ENCODE data around the gene PTPN1.

The PTPN1 gene

GRCh38 chr20:50525681-50526080 is 15.5 kb downstream of the PTPN1 start:
- Histone ChIP-seq H3K27me3 (ENCODE audit: insufficient read depth, low read length) (no peaks in the 10 kb centered on the region), H3K9me3 (ENCODE audit: insufficient read depth, low read depth, low read length) (no peaks in the 10 kb centered on the region), H3K27ac (ENCODE audit: low read depth, low read length) (no peak overlapping the region), H3K4me3 (ENCODE audit: low read length) (no peak overlapping the region), H3K36me3 (ENCODE audit: insufficient read depth, low read length) (no peaks in the 10 kb centered on the region), H3K4me1 (ENCODE audit: insufficient read depth, low read length) (peaks cover 2% of the 10 kb centered on the region; the same call in 1 of the 2 replicates), H3K9ac (ENCODE audit: low read depth, low read length) (no peak overlapping the region)
- WGBS = 94% methylated on average over 4 of the region's 4 CpGs

DNA sequence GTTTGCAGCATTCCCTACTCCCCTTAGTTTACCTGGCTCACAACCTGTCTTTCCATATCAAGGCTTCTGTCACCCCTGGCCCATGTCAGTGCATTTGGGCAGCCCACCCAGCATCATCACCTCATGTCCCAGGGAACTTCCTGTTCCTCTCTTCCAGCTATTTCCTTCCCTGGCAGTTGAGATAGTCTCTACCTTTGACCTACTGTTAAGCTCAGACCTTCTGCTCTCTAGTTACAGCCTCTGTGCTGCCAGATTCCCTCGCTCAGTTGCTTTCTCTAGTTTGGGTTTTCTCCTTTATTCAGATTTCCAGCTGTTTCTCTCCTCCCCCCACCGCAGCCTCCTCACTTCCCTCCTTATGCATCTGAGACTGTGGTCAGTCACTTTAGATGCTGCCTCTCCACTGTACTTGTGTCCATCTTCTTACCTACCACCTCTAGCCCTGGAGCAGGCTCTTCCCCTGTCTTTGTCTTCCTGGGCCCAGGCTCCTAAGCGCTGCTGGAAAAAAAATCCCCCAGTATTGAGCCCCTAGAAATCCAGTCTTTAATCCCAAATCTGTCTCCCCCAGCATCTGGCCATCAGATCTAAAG is 16.3 kb downstream of the PTPN1 start:
- no peak overlapping the region for H3K9ac ChIP-seq (ENCODE audit: low read depth, low read length)
- no peaks in the 10 kb centered on the region for H3K9me3 ChIP-seq (ENCODE audit: insufficient read depth, low read depth, low read length)
- H3K4me3 ChIP-seq (ENCODE audit: low read length) = no peak overlapping the region
- no peak overlapping the region for H3K27ac ChIP-seq (ENCODE audit: low read depth, low read length)
- no peaks in the 10 kb centered on the region for H3K27me3 ChIP-seq (ENCODE audit: insufficient read depth, low read length)
- no peaks in the 10 kb centered on the region for H3K36me3 ChIP-seq (ENCODE audit: insufficient read depth, low read length)
- peaks cover 2% of the 10 kb centered on the region; the same call in 1 of the 2 replicates for H3K4me1 ChIP-seq (ENCODE audit: insufficient read depth, low read length)
- 72% methylated on average over 3 of the region's 3 CpGs for WGBS

DNA sequence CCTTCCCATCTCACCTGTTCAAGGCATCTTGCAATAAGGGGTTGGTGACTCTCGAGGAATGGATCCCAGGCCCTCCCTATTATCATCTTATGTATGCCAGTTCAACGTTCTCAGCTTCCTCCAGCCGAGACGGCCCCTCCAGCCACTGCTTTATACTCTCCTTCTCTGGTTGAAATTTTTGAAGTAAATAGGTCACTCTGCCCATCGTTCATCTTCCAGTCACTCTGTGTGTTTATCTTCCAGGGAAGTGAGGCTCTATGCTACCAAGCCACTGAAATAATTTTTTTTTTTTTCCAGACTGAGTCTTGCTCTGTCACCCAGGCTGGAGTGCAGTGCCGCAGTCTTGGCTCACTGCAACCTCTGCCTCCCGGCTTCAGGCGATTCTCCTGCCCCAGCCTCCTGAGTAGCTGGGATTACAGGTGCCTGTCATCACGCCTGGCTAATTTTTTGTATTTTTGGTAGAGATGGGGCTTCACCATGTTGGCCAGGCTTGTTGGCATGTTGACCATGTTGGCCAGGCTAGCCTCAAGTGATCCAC is 17.0 kb downstream of the PTPN1 start:
- no peaks in the 10 kb centered on the region for H3K36me3 ChIP-seq (ENCODE audit: insufficient read depth, low read length)
- H3K4me1 ChIP-seq (ENCODE audit: insufficient read depth, low read length) = peaks cover 2% of the 10 kb centered on the region; the same call in 1 of the 2 replicates
- H3K27me3 ChIP-seq (ENCODE audit: insufficient read depth, low read length) = no peaks in the 10 kb centered on the region
- H3K4me3 ChIP-seq (ENCODE audit: low read length) = no peak overlapping the region
- H3K27ac ChIP-seq (ENCODE audit: low read depth, low read length) = no peak overlapping the region
- WGBS = 88% methylated on average over 9 of the region's 9 CpGs
- no peak overlapping the region for H3K9ac ChIP-seq (ENCODE audit: low read depth, low read length)
- no peaks in the 10 kb centered on the region for H3K9me3 ChIP-seq (ENCODE audit: insufficient read depth, low read depth, low read length)

- WGBS = 85% methylated on average over 6 of the region's 6 CpGs
- H3K9me3 ChIP-seq (ENCODE audit: insufficient read depth, low read depth, low read length) = no peaks in the 10 kb centered on the region
- no peaks in the 10 kb centered on the region for H3K27me3 ChIP-seq (ENCODE audit: insufficient read depth, low read length)
- H3K9ac ChIP-seq (ENCODE audit: low read depth, low read length) = no peak overlapping the region
- no peak overlapping the region for H3K27ac ChIP-seq (ENCODE audit: low read depth, low read length)
- no peaks in the 10 kb centered on the region for H3K36me3 ChIP-seq (ENCODE audit: insufficient read depth, low read length)
- peaks cover 2% of the 10 kb centered on the region; the same call in 1 of the 2 replicates for H3K4me1 ChIP-seq (ENCODE audit: insufficient read depth, low read length)
- no peak overlapping the region for H3K4me3 ChIP-seq (ENCODE audit: low read length)
Measured at GRCh38 chr20:50528129-50528528, 17.9 kb downstream of the PTPN1 start.

DNA sequence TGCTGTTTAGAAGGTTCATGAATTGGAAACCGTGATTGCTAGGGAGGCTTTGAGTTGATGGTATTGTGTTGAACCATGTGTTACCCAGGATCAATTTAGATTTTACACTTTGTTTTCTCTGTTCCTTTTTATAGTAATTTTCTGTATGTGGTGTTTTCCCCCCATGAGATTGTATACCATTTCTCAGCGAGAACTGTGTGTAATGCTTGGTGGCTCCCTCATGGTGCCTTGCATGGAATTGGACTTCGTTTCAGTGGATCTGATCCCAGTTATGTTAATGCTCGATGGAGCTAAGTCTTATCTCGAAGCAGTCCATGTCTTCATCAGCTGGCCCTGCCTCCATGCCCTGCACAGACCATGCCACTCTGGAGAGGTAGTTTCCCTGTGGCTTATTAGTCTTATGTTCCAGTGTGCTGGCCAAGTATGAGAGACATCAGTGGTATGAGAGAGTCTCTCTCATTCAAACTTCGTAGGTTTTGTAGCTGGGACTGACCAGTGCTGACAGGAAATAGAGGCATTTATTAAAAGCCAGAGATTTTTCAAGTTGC is 18.7 kb downstream of the PTPN1 start:
- Histone ChIP-seq H3K27me3 (ENCODE audit: insufficient read depth, low read length) (no peaks in the 10 kb centered on the region), H3K9me3 (ENCODE audit: insufficient read depth, low read depth, low read length) (no peaks in the 10 kb centered on the region), H3K36me3 (ENCODE audit: insufficient read depth, low read length) (no peaks in the 10 kb centered on the region), H3K27ac (ENCODE audit: low read depth, low read length) (no peak overlapping the region), H3K9ac (ENCODE audit: low read depth, low read length) (no peak overlapping the region), H3K4me1 (ENCODE audit: insufficient read depth, low read length) (peaks cover 6% of the 10 kb centered on the region; the same call in 1 of the 2 replicates), H3K4me3 (ENCODE audit: low read length) (no peak overlapping the region)
- 95% methylated on average over 6 of the region's 6 CpGs for WGBS

GRCh38 chr20:50532221-50532620 is 22.0 kb downstream of the PTPN1 start:
- Histone ChIP-seq H3K36me3 (ENCODE audit: insufficient read depth, low read length) (no peaks in the 10 kb centered on the region), H3K27me3 (ENCODE audit: insufficient read depth, low read length) (no peaks in the 10 kb centered on the region), H3K9ac (ENCODE audit: low read depth, low read length) (no peak overlapping the region), H3K4me3 (ENCODE audit: low read length) (no peak overlapping the region), H3K9me3 (ENCODE audit: insufficient read depth, low read depth, low read length) (no peaks in the 10 kb centered on the region), H3K4me1 (ENCODE audit: insufficient read depth, low read length) (peaks cover 9% of the 10 kb centered on the region; the same call in 1 of the 2 replicates), H3K27ac (ENCODE audit: low read depth, low read length) (no peak overlapping the region)
- WGBS = 96% methylated on average over 5 of the region's 6 CpGs

GRCh38 chr20:50533061-50533460 is 22.9 kb downstream of the PTPN1 start:
- H3K27ac ChIP-seq (ENCODE audit: low read depth, low read length) = no peak overlapping the region
- no peak overlapping the region for H3K4me3 ChIP-seq (ENCODE audit: low read length)
- no peaks in the 10 kb centered on the region for H3K9me3 ChIP-seq (ENCODE audit: insufficient read depth, low read depth, low read length)
- no peak overlapping the region for H3K9ac ChIP-seq (ENCODE audit: low read depth, low read length)
- 96% methylated on average over 2 of the region's 3 CpGs for WGBS
- H3K36me3 ChIP-seq (ENCODE audit: insufficient read depth, low read length) = no peaks in the 10 kb centered on the region
- H3K4me1 ChIP-seq (ENCODE audit: insufficient read depth, low read length) = peaks cover 9% of the 10 kb centered on the region; the same call in 1 of the 2 replicates
- H3K27me3 ChIP-seq (ENCODE audit: insufficient read depth, low read length) = no peaks in the 10 kb centered on the region

GRCh38 chr20:50533464-50533863 is 23.3 kb downstream of the PTPN1 start:
- 92% methylated on average over 7 of the region's 7 CpGs for WGBS
- Histone ChIP-seq H3K9me3 (ENCODE audit: insufficient read depth, low read depth, low read length) (no peaks in the 10 kb centered on the region), H3K4me1 (ENCODE audit: insufficient read depth, low read length) (peaks cover 9% of the 10 kb centered on the region; the same call in 1 of the 2 replicates), H3K27ac (ENCODE audit: low read depth, low read length) (no peak overlapping the region), H3K36me3 (ENCODE audit: insufficient read depth, low read length) (no peaks in the 10 kb centered on the region), H3K9ac (ENCODE audit: low read depth, low read length) (no peak overlapping the region), H3K27me3 (ENCODE audit: insufficient read depth, low read length) (no peaks in the 10 kb centered on the region), H3K4me3 (ENCODE audit: low read length) (no peak overlapping the region)

DNA sequence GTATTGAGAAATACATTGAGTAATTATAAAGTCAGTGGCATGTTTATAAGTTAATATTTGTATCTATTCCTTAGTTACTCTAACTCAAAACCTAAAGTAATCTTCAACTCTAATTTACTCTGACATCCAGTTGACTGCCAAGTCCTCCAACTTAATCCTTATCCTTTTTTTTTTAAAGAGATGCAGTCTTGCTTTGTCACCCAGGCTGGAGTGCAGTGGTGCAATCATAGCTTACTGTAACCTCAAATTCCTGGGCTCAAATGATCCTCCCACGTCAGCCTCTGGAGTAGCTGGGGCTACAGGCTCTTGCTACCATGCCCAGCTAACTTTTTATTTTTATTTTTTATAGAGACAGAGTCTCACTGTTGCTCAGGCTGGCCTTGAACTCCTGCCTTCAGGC is 24.4 kb downstream of the PTPN1 start:
- H3K27ac ChIP-seq (ENCODE audit: low read depth, low read length) = no peak overlapping the region
- 93% methylated on average over 1 of the region's 1 CpG for WGBS
- H3K9me3 ChIP-seq (ENCODE audit: insufficient read depth, low read depth, low read length) = no peaks in the 10 kb centered on the region
- no peaks in the 10 kb centered on the region for H3K36me3 ChIP-seq (ENCODE audit: insufficient read depth, low read length)
- H3K9ac ChIP-seq (ENCODE audit: low read depth, low read length) = no peak overlapping the region
- no peak overlapping the region for H3K4me3 ChIP-seq (ENCODE audit: low read length)
- H3K4me1 ChIP-seq (ENCODE audit: insufficient read depth, low read length) = peaks cover 9% of the 10 kb centered on the region; the same call in 1 of the 2 replicates
- H3K27me3 ChIP-seq (ENCODE audit: insufficient read depth, low read length) = no peaks in the 10 kb centered on the region

GRCh38 chr20:50535162-50535561 is 25.0 kb downstream of the PTPN1 start:
- 94% methylated on average over 7 of the region's 8 CpGs for WGBS

GRCh38 chr20:50536333-50536732 is 26.1 kb downstream of the PTPN1 start:
- H3K27me3 ChIP-seq (ENCODE audit: insufficient read depth, low read length) = no peaks in the 10 kb centered on the region

More at GRCh38 chr20:50535162-50535561, 25.0 kb downstream of the PTPN1 start:
- no peaks in the 10 kb centered on the region for H3K9me3 ChIP-seq (ENCODE audit: insufficient read depth, low read depth, low read length)
- no peaks in the 10 kb centered on the region for H3K36me3 ChIP-seq (ENCODE audit: insufficient read depth, low read length)
- H3K27me3 ChIP-seq (ENCODE audit: insufficient read depth, low read length) = no peaks in the 10 kb centered on the region
- H3K4me3 ChIP-seq (ENCODE audit: low read length) = no peak overlapping the region
- peaks cover 9% of the 10 kb centered on the region; the same call in 1 of the 2 replicates for H3K4me1 ChIP-seq (ENCODE audit: insufficient read depth, low read length)
- H3K9ac ChIP-seq (ENCODE audit: low read depth, low read length) = no peak overlapping the region
- no peak overlapping the region for H3K27ac ChIP-seq (ENCODE audit: low read depth, low read length)

More at GRCh38 chr20:50536333-50536732, 26.1 kb downstream of the PTPN1 start:
- peaks cover 9% of the 10 kb centered on the region; the same call in 1 of the 2 replicates for H3K4me1 ChIP-seq (ENCODE audit: insufficient read depth, low read length)
- H3K9me3 ChIP-seq (ENCODE audit: insufficient read depth, low read depth, low read length) = no peaks in the 10 kb centered on the region
- WGBS = 76% methylated on average over 4 of the region's 4 CpGs
- no peak overlapping the region for H3K4me3 ChIP-seq (ENCODE audit: low read length)
- no peak overlapping the region for H3K27ac ChIP-seq (ENCODE audit: low read depth, low read length)
- H3K9ac ChIP-seq (ENCODE audit: low read depth, low read length) = no peak overlapping the region
- no peaks in the 10 kb centered on the region for H3K36me3 ChIP-seq (ENCODE audit: insufficient read depth, low read length)
